Activated CD4-positive, CD25-positive, alpha-beta regulatory T cell (primary cell): ENCODE results near the gene CLDND1.

Experiments used
- DNase-seq, 4 experiments: peaks; one replicate each; lab custom pipeline; 2025; lab: John Stamatoyannopoulos, UW

Gene CLDND1

GRCh38 chr3:98514948-98515347 is 7.8 kb downstream of the CLDND1 start:
- DNase-seq, result no peak

- DNase-seq, result no peak
These were observed 9.0 kb downstream of the CLDND1 start for GRCh38 chr3:98513736-98514135.

GRCh38 chr3:98513091-98513511 is 9.6 kb downstream of the CLDND1 start:
- DNase-seq, result no peak

GRCh38 chr3:98512576-98512975 is 10.1 kb downstream of the CLDND1 start:
- no peak for DNase-seq

- no peak for DNase-seq
These were observed 14.1 kb downstream of the CLDND1 start for GRCh38 chr3:98508582-98508981.

GRCh38 chr3:98504539-98504938 is 18.2 kb downstream of the CLDND1 start:
- DNase-seq, result no peak

GRCh38 chr3:98501863-98502576 is 20.7 kb downstream of the CLDND1 start:
- no peak for DNase-seq

- DNase-seq, result no peak
These were observed 21.4 kb downstream of the CLDND1 start for GRCh38 chr3:98501270-98501669.

GRCh38 chr3:98500019-98500418 is 22.7 kb downstream of the CLDND1 start:
- no peak for DNase-seq

- no peak for DNase-seq
These were observed 25.3 kb downstream of the CLDND1 start, which contains the start of gene OR5K2 for GRCh38 chr3:98497381-98497780. Gene OR5K2, plus strand, starts transcription at chr3:98497681. Its CDS starts 0 bp downstream, at chr3:98497681.

GRCh38 chr3:98483626-98484025 is 39.1 kb downstream of the CLDND1 start:
- no peak for DNase-seq

- no peak for DNase-seq
These were observed 39.8 kb downstream of the CLDND1 start for GRCh38 chr3:98482717-98483482.
